NCI-H146 treated with DMSO at 0.1 percent for 48 hours (cell line): ENCODE data around the gene AUP1.

Experiments
- DNase-seq: peaks from one replicate; lab custom pipeline; 2025; ENCODE audit not compliant: unreplicated experiment; lab: John Stamatoyannopoulos, UW

Gene AUP1

GRCh38 chr2:74558284-74559230 is 29.1 kb upstream of the AUP1 start:
- DNase-seq: no peak

DNA sequence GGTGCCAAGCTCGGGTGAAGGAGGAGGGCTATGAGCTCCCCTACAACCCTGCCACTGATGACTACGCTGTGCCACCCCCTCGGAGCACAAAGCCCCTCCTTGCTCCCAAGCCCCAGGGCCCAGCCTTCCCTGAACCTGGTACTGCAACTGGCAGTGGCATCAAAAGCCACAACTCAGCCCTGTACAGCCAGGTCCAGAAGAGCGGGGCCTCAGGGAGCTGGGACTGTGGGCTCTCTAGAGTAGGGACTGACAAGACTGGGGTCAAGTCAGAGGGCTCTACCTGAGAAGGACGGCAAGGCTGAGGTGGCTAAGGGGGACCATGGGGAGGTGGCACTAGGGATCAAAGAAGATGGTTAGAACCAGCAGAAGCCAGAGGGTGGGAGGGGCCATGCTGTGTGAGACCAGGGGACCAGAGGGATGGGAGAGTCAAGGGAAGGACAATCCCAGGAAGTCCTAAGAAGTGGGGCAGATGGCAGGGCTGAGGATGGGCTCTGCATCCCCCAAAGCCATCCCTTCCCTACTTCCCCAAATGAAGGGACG is 27.4 kb upstream of the AUP1 start:
- DNase-seq: no peak

DNA sequence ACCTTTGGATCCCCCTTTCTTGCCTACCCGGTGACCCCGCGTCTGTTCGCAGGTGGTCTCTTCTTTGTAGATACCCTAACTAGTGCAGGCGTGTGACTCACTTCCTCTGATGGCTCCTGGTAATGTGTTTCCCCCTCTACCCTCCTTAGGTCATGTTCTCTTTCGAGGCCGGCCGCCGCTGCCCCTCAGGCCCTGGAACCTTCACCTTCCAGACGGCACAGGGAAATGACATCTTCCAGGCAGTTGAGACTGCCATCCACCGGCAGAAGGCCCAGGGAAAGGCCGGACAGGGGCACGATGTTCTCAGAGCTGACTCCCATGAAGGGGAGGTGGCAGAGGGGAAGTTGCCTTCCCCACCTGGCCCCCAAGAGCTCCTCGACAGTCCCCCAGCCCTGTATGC is 26.7 kb upstream of the AUP1 start:
- DNase-seq: no peak

DNA sequence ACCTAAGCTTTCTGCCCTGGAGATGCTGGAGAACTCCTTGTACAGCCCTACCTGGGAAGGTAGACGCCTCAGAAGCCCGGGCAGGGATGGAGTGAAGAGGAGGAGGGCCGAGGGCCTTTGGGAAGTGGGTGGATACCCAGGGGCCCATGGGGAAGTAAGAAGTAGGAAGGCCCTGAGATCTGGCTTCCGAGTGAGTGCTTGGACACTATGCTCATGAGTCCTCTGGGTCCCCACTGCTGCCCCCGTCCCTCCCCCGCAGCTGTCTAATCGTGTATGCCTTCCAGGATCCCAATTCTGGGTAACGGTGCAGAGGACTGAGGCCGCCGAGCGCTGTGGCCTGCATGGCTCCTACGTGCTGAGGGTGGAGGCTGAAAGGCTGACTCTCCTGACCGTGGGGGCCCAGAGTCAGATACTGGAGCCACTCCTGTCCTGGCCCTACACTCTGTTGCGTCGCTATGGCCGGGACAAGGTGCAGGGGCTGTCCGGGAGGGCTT is 26.2 kb upstream of the AUP1 start:
- DNase-seq: no peak

- no peak for DNase-seq
Measured at GRCh38 chr2:74554820-74555531, 25.5 kb upstream of the AUP1 start.

DNA sequence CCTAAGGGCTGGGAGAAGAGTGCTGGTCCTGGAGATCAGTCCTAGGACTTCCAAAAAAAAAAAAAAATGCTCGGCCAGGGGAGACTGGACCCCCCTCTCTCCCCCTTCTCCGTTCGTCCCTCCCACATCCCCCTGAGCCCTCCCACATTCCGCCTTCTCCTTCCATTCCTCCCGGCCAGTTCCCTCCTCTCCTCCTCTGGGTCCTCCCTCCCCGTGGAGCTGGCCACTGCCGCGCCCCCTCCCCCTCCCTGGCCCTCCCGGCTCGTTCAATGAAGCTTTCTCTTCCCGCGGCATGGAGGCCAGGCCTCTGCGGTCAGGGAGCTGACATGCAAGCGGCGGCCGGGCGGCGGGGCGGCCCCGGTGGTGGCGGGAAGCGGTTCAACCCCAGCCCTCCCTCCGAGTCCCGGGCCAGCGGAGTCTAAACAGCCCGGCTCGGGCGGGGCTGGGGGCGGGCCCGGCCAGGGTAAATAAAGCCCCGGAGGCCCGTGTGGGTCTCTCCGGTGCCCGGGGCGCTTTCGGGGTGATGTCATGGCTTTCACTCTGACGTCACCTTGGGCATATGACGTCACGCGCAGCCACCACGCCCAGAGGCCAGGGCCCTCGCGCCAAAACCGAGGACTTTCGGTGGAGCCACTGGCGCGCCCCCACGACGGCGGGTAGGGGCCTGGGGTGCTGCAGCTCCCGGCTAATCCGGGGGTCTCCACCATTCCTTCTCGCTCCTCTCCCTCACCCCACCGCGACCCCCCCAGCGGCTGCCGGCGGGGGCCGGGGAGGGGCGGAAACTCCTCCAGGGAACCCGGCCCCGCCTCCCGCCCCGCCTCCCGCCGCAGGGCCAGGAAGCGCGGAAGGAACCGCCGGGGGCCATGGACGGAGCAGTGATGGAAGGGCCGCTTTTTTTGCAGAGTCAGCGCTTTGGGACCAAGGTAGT is 24.6 kb upstream of the AUP1 start, which contains the start of the genes DOK1 and LOXL3:
DOK1 (plus strand) TSS at position 829 of the 928 bp plus-strand sequence; CDS start at position 864, 35 bp downstream.
LOXL3 (minus strand) TSS at position 51 of the 928 bp plus-strand sequence. CDS start 1,308 bp downstream, outside the sequence.
- DNase-seq: peak; percentile 71

DNA sequence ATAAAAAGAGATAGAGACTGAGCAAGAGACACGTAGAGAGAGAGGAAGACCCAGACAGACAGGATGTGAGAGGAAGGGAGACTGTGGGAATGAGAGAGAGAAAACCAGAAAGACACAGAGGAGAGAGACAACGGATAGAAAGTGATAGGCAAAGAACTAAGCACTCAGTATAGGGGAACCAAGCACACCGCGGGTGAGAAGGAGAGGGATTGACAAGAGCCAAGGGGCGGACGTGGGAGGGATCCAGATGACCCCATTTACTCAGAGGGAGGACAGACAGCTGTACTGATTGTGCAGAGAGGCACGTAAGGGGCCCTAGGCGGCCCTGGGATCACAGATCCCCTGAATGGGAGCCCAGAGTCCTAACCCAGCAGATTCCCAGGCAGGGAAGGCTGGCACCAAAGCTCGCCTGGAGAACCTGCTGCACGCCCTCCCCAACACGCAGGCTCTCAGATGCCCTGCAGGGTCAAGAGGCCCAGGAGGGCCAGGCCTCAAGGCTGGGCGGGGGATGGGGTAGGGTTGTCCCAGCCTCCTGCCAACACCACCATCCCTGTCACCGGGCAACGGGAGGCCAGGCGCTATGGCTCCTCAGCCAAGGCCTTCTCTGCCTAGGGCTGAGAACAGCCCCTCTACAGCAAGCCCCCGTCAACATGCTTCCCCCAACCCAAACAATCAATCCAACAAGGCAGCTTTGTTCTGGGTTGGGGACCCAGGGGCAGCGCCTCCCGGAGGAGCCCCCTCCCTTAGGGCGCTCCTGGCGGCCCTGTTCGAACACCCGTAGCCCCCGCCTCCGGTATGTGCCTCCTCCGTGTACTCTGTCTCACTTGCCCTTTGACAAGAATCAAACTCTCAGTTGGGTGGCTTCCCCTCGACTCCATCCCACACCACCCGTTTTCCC is 23.7 kb upstream of the AUP1 start:
- DNase-seq: no peak

- DNase-seq: no peak
Measured at GRCh38 chr2:74551942-74552913, 22.7 kb upstream of the AUP1 start.

- DNase-seq: no peak
Measured at GRCh38 chr2:74551530-74551929, 22.0 kb upstream of the AUP1 start.

- DNase-seq: no peak
Measured at GRCh38 chr2:74550231-74550630, 20.7 kb upstream of the AUP1 start.

DNA sequence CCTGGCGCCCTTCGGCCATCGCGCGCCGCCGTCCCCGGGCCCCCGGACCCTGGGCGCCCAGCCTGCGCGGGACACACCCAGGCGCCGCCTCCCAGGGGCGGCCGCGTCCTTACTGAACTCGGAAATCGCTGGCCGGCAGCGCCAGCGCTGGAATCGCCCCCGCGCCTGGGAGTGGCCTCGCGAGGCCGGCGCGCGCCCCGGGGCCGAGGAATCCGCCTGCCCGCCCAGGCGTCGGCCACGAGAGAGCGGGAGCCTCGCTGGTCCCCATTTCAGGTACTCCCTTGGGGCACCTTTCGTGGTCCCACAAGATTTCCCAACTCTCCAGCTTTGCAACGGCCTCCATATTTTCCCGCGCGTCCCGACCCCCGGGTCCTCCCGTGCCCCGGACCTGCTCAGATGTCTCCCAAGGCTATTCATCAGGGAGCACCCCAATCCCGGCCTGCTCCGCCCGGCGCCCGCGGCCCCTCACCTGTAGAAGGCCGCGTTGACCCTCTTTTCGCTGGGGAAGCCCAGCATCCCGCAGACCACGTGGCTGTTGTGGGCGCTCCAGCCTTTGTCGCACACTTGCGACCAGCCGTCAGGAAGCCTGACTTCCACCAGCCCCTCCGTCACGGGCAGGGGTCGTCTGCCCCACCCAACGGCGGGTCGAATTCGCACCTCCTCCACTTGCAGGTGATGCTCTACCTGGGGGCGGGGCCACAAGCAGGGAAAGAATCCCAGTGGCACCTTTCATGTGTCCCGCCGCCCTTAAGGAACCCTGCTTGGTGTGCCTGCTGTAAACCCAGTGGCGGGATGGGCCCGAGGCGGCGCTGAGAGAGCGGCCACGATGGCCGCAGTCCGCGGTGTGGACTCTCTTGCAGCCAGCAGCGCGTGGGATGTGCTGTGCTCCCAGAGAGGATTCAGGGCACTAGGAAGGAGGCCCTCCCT is 19.7 kb upstream of the AUP1 start:
- peak; percentile 55 for DNase-seq

GRCh38 chr2:74548285-74548899 is 18.9 kb upstream of the AUP1 start:
- peak; percentile 47 for DNase-seq

DNA sequence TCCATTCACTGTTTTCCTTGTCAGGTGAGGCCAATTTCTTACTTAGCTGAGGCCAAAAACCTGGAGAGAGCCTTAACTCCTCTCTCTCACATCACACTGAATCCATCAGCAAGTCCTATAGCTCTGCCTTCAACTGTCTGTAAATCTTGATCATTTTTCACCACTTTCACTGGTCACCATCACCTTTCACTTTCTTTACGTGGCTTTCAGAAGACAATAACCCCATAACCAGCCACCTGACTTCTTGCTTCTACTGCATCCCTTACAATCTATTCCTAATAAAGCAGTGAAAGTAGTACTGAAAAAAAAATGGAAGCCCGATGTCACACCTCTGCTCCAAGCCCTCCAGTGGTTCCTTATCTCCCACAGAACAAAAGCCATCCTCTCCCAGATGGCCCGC is 16.5 kb upstream of the AUP1 start:
- DNase-seq: no peak

- no peak for DNase-seq
Measured at GRCh38 chr2:74544634-74545033, 15.1 kb upstream of the AUP1 start.

DNA sequence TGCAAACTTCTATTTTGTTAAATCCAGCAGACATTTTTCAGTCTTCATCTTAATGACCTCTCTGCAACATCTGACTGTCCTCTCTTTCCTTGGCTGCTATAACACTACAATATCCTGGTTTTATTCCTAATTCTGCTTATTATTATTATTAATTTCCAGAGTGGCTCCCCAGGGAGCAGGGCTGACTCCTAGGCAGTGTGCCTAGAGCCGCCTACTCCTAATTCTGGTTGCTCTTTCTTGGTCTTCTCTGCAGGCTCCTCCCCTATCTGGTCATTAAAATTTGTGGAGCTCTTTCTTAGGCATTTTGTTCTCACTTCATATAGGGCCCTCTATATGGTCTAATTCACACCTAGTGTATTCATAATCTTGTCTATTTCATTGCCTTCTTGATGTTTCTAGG is 13.5 kb upstream of the AUP1 start:
- DNase-seq: no peak

GRCh38 chr2:74540291-74540690 is 10.8 kb upstream of the AUP1 start:
- no peak for DNase-seq

- DNase-seq: no peak
Measured at GRCh38 chr2:74538881-74539339, 9.4 kb upstream of the AUP1 start.
